ENCODE results near the gene PDCD10.

The PDCD10 gene

GRCh38 chr3:167691366-167691765 lies 43.3 kb downstream of the PDCD10 start:
- ChIA-PET POLR2A (no interaction called here), CTCF (no interaction called here)
- TF ChIP-seq ZNF585B (tag by site-specific recombination; IDR thresholded peaks at IDR 0.05) (no peak), ZNF48 (tag by site-specific recombination; IDR thresholded peaks at IDR 0.05) (no peak), KLF7 (tag by site-specific recombination; IDR thresholded peaks at IDR 0.05; ENCODE audit: borderline replicate concordance) (no peak), ZNF24 (tag by site-specific recombination; IDR thresholded peaks at IDR 0.05) (no peak), ZNF148 (tag by site-specific recombination; IDR thresholded peaks at IDR 0.05; ENCODE audit: borderline replicate concordance) (no peak), ZNF792 (tag by site-specific recombination; IDR thresholded peaks at IDR 0.05) (no peak), REST (tag by site-specific recombination; IDR thresholded peaks at IDR 0.05) (no peak), ZNF654 (tag by site-specific recombination; IDR thresholded peaks at IDR 0.05; ENCODE audit: low read depth) (no peak), ZNF114 (tag by site-specific recombination; IDR thresholded peaks at IDR 0.05) (no peak), ZNF274 (IDR thresholded peaks at IDR 0.05; ENCODE audit: low read length) (no peak), ZNF274 (tag by site-specific recombination; IDR thresholded peaks at IDR 0.05; ENCODE audit: borderline replicate concordance) (no peak), KLF10 (tag by site-specific recombination; IDR thresholded peaks at IDR 0.05) (no peak), ZNF112 (tag by site-specific recombination; IDR thresholded peaks at IDR 0.05) (no peak), ZNF639 (tag by site-specific recombination; IDR thresholded peaks at IDR 0.05) (no peak), ZSCAN30 (tag by site-specific recombination; IDR thresholded peaks at IDR 0.05) (no peak), ZNF221 (tag by site-specific recombination; IDR thresholded peaks at IDR 0.05; ENCODE audit: borderline replicate concordance) (no peak), ZNF488 (tag by site-specific recombination; IDR thresholded peaks at IDR 0.05) (no peak), ZNF513 (tag by site-specific recombination; IDR thresholded peaks at IDR 0.05) (no peak), ZNF510 (tag by site-specific recombination; IDR thresholded peaks at IDR 0.05; ENCODE audit: insufficient replicate concordance) (no peak), ZSCAN5A (tag by site-specific recombination; IDR thresholded peaks at IDR 0.05) (no peak), SETDB1 (IDR thresholded peaks at IDR 0.05; ENCODE audit: insufficient read length, low read length) (no peak)
- Histone ChIP-seq H3K36me3 (ENCODE audit: control insufficient read depth in 2 of 2, insufficient read depth in 1 of 2, low read length in 2 of 2) (peaks cover 0 to 37% of the 10 kb centered on the region in 2 experiments; a peak in 2 of 3 replicates), H3K4me1 (ENCODE audit: control insufficient read depth, insufficient read depth, low read length) (no peaks in the 10 kb centered on the region), H3K4me3 (ENCODE audit: low read depth, low read length) (no peak overlapping the region), H3K9me3 (ENCODE audit: control insufficient read depth, insufficient read depth, low read depth, low read length) (no peaks in the 10 kb centered on the region), H3K27ac (ENCODE audit: extremely low read depth, low read depth, low read length) (no peak overlapping the region)
